H1 (cell line): ENCODE data around the gene SPATA13.

Source experiments
- EGR1 ChIP-seq: IDR thresholded peaks from 2 replicates; pipeline ENCODE4 v1.6.1; 2011; ENCODE audit warnings: low read depth, low read length, borderline replicate concordance
- RBBP5 ChIP-seq: IDR thresholded peaks from 2 replicates; pipeline ENCODE4 v1.7.1; 2012; ENCODE audit warnings: low read depth, mild to moderate bottlenecking, inconsistent platforms, low read length, moderate library complexity, borderline replicate concordance
- TAF1 ChIP-seq: IDR thresholded peaks from 2 replicates; pipeline ENCODE4 v1.6.1; 2011; ENCODE audit warnings: mild to moderate bottlenecking, low read depth, low read length
- TF ChIP-seq, protein P1 (sequence below), 3 experiments: IDR thresholded peaks; 1 replicate in 2 of 3; 2 replicates in 1 of 3; pipeline versions ENCODE4 v1.5.1 to v1.6.1; 2011; ENCODE audit warnings: low read length in 3 of 3, mild to moderate bottlenecking in 3 of 3, inconsistent platforms in 2 of 3, low read depth in 1 of 3, moderate library complexity in 1 of 3; ENCODE audit not compliant: insufficient read depth in 1 of 3; ENCODE audit errors: control extremely low read depth in 1 of 3

DNA sequence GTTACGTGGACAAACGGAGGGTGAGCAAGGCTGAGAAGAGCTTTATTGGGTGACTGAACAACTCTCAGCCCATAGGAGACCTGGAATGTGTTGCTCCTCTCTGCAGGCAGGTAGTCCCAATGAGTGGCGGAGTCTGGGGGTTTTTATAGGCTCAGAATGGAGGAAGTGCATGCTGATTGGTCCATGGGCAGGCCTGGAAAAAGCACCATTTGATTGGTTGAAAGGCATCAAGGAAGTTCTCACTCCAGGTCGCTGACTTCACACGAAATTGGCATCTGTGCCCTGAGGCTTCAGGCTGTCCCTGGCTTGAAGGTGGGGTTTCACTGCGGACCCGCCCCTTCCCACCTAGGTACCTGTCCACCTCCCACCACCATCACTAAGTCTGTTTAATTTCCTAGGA is 65.4 kb downstream of the SPATA13 start:
- TF ChIP-seq TAF1 (no peak), EGR1 (no peak), RBBP5 (no peak)
- TF ChIP-seq, protein P1, sequence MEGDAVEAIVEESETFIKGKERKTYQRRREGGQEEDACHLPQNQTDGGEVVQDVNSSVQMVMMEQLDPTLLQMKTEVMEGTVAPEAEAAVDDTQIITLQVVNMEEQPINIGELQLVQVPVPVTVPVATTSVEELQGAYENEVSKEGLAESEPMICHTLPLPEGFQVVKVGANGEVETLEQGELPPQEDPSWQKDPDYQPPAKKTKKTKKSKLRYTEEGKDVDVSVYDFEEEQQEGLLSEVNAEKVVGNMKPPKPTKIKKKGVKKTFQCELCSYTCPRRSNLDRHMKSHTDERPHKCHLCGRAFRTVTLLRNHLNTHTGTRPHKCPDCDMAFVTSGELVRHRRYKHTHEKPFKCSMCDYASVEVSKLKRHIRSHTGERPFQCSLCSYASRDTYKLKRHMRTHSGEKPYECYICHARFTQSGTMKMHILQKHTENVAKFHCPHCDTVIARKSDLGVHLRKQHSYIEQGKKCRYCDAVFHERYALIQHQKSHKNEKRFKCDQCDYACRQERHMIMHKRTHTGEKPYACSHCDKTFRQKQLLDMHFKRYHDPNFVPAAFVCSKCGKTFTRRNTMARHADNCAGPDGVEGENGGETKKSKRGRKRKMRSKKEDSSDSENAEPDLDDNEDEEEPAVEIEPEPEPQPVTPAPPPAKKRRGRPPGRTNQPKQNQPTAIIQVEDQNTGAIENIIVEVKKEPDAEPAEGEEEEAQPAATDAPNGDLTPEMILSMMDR (IDR thresholded peaks at IDR 0.05; ENCODE audit: control extremely low read depth in 1 of 3, insufficient read depth in 1 of 3, low read depth in 1 of 3, low read length in 3 of 3) = no peak
